H9 (cell line): Measurements from ENCODE around the gene UGT2A2. TPM values are rescaled to one million over a fixed set of nuclear protein-coding genes. Genes with fewer than 3 reads are reported as not detected.

Source experiments
- DNase-seq: peaks from one replicate; pipeline ENCODE4 v3.0.0-alpha.2; 2017
- H2AFZ ChIP-seq: one replicate; pipeline ENCODE4 v1.6.1; 2013; ENCODE audit warnings: mild to moderate bottlenecking, low read length, control low read depth, moderate library complexity
- H2AK5ac ChIP-seq: 2 replicates; pipeline ENCODE4 v1.6.1; 2013; ENCODE audit warnings: low read length, control low read depth, mixed read lengths; ENCODE audit not compliant: insufficient read length
- H2BK120ac ChIP-seq: one replicate; pipeline ENCODE4 v1.6.1; 2013; ENCODE audit warnings: low read depth, mild to moderate bottlenecking, low read length, control low read depth, inconsistent platforms; ENCODE audit not compliant: poor library complexity, severe bottlenecking
- H2BK12ac ChIP-seq: 2 replicates; pipeline ENCODE4 v1.6.1; 2013; ENCODE audit warnings: low read length, control low read depth, mixed read lengths, low read depth; ENCODE audit not compliant: insufficient read length
- H2BK15ac ChIP-seq: 2 replicates; pipeline ENCODE4 v1.6.1; 2013; ENCODE audit warnings: low read depth, low read length, control low read depth
- H2BK20ac ChIP-seq: one replicate; pipeline ENCODE4 v1.6.1; 2013; ENCODE audit warnings: low read depth, mild to moderate bottlenecking, low read length, control low read depth, inconsistent platforms; ENCODE audit not compliant: poor library complexity, severe bottlenecking
- H2BK5ac ChIP-seq: 2 replicates; pipeline ENCODE4 v1.6.1; 2013; ENCODE audit warnings: low read length, control low read depth, mixed read lengths; ENCODE audit not compliant: insufficient read length
- H3K14ac ChIP-seq: 2 replicates; pipeline ENCODE4 v1.6.1; 2013; ENCODE audit warnings: low read length, control low read depth; ENCODE audit not compliant: insufficient read depth
- H3K18ac ChIP-seq: 2 replicates; pipeline ENCODE4 v1.6.1; 2013; ENCODE audit warnings: low read depth, mild to moderate bottlenecking, mixed read lengths, low read length, control low read depth; ENCODE audit not compliant: insufficient read length
- H3K23ac ChIP-seq: 2 replicates; pipeline ENCODE4 v1.6.1; 2013; ENCODE audit warnings: low read length, control low read depth, mixed read lengths, low read depth; ENCODE audit not compliant: insufficient read length
- H3K23me2 ChIP-seq: 2 replicates; pipeline ENCODE4 v1.6.1; 2013; ENCODE audit warnings: low read depth, mild to moderate bottlenecking, mixed read lengths, low read length, control low read depth; ENCODE audit not compliant: insufficient read length, poor library complexity, severe bottlenecking
- H3K27ac ChIP-seq: 2 replicates; pipeline ENCODE4 v1.5.1; 2013; ENCODE audit warnings: low read length, control low read depth, mixed read lengths, low read depth; ENCODE audit not compliant: insufficient read length
- H3K27me3 ChIP-seq: 2 replicates; pipeline ENCODE4 v1.6.1; 2013; ENCODE audit warnings: low read length, control low read depth, inconsistent platforms; ENCODE audit not compliant: insufficient read depth
- H3K4ac ChIP-seq: 2 replicates; pipeline ENCODE4 v1.6.1; 2013; ENCODE audit warnings: low read depth, mild to moderate bottlenecking, control low read depth, inconsistent platforms, low read length, moderate library complexity
- H3K4me1 ChIP-seq: 2 replicates; pipeline ENCODE4 v1.6.1; 2013; ENCODE audit warnings: low read length, control low read depth, inconsistent platforms; ENCODE audit not compliant: insufficient read depth
- H3K4me2 ChIP-seq: 2 replicates; pipeline ENCODE4 v1.6.1; 2013; ENCODE audit warnings: low read length, control low read depth, mixed read lengths; ENCODE audit not compliant: insufficient read length, insufficient read depth
- H3K56ac ChIP-seq: 2 replicates; pipeline ENCODE4 v1.6.1; 2013; ENCODE audit warnings: low read depth, mild to moderate bottlenecking, mixed read lengths, low read length, control low read depth; ENCODE audit not compliant: insufficient read length
- H3K79me1 ChIP-seq: 2 replicates; pipeline ENCODE4 v1.6.1; 2013; ENCODE audit warnings: low read depth, mild to moderate bottlenecking, moderate library complexity, low read length, control low read depth, inconsistent platforms; ENCODE audit not compliant: insufficient read depth, poor library complexity, severe bottlenecking
- H3K79me2 ChIP-seq: 2 replicates; pipeline ENCODE4 v1.6.1; 2013; ENCODE audit warnings: low read length, control low read depth, inconsistent platforms; ENCODE audit not compliant: insufficient read depth
- H3K9ac ChIP-seq: 2 replicates; pipeline ENCODE4 v1.6.1; 2013; ENCODE audit warnings: low read length, control low read depth, mixed read lengths; ENCODE audit not compliant: insufficient read length; ENCODE audit errors: extremely low read depth
- H3K9me3 ChIP-seq: one replicate; pipeline ENCODE4 v1.6.1; 2013; ENCODE audit warnings: low read depth, low read length, inconsistent platforms; ENCODE audit not compliant: control insufficient read depth
- H3T11ph ChIP-seq: one replicate; pipeline ENCODE4 v1.6.1; 2013; ENCODE audit warnings: mild to moderate bottlenecking, low read length, control low read depth, inconsistent platforms
- H4K20me1 ChIP-seq: one replicate; pipeline ENCODE4 v1.6.1; 2013; ENCODE audit not compliant: control insufficient read depth, insufficient read length, insufficient read depth
- H4K5ac ChIP-seq: 2 replicates; pipeline ENCODE4 v1.6.1; 2013; ENCODE audit warnings: low read depth, mild to moderate bottlenecking, mixed read lengths, low read length, control low read depth; ENCODE audit not compliant: insufficient read length
- H4K8ac ChIP-seq: replicated peaks from 2 replicates; pipeline ENCODE4 v1.6.1; 2013; ENCODE audit warnings: low read length, control low read depth, mixed read lengths, low read depth; ENCODE audit not compliant: insufficient read length
- H4K91ac ChIP-seq: 2 replicates; pipeline ENCODE4 v1.6.1; 2013; ENCODE audit warnings: low read depth, mild to moderate bottlenecking, moderate library complexity, mixed read lengths, low read length, control low read depth; ENCODE audit not compliant: insufficient read length
- H3K27ac Mint-ChIP-seq, 3 experiments: 2 replicates in 2 of 3; 3 replicates in 1 of 3; pipeline ENCODE4 v1.8.0; 2020 to 2021; ENCODE audit warnings: mixed read lengths in 3 of 3, mild to moderate bottlenecking in 1 of 3, moderate library complexity in 1 of 3
- H3K27me3 Mint-ChIP-seq: 2 replicates; pipeline ENCODE4 v1.8.0; 2021; ENCODE audit warnings: low read depth, mild to moderate bottlenecking, moderate library complexity, mixed read lengths
- H3K36me3 Mint-ChIP-seq, 3 experiments: 2 replicates in 2 of 3; 3 replicates in 1 of 3; pipeline ENCODE4 v1.8.0; 2020 to 2021; ENCODE audit warnings: low read depth in 3 of 3, mixed read lengths in 3 of 3; ENCODE audit not compliant: insufficient read depth in 1 of 3
- H3K4me1 Mint-ChIP-seq, 2 experiments: 2 replicates each; pipeline ENCODE4 v1.8.0; 2020; ENCODE audit warnings: mixed read lengths in 2 of 2
- H3K4me3 Mint-ChIP-seq, 2 experiments: 2 replicates in 1 of 2; 3 replicates in 1 of 2; pipeline ENCODE4 v1.8.0; 2020 to 2021; ENCODE audit warnings: mild to moderate bottlenecking in 2 of 2, mixed read lengths in 2 of 2, moderate library complexity in 1 of 2
- H3K9me3 Mint-ChIP-seq, 2 experiments: 2 replicates in 1 of 2; 3 replicates in 1 of 2; pipeline ENCODE4 v1.8.0; 2020; ENCODE audit warnings: mild to moderate bottlenecking in 2 of 2, mixed read lengths in 2 of 2, moderate library complexity in 1 of 2
- WGBS: extraction: QIAGEN DNeasy Blood & Tissue Kit; methylation state at CpG from one replicate; pipeline ENCODE4 v1.1.7; 2013; ENCODE audit warnings: missing lambda C conversion rate, low lambda C conversion rate, mixed read lengths; ENCODE audit not compliant: insufficient read length; ENCODE audit errors: extremely low coverage; 5-methylcytosine and 5-hydroxymethylcytosine counted together
- total RNA-seq: library from RNA; stranded (reverse); gene quantifications from 2 replicates; pipeline ENCODE4 v1.2.1, GENCODE V29; 2021
- TF ChIP-seq, protein P1 (sequence below): fragments of 200-600 bp; sonication (generic); conservative IDR thresholded peaks from 3 replicates; pipeline ENCODE4 v1.8.0; 2021; ENCODE audit warnings: antibody characterized with exemption, mild to moderate bottlenecking

UGT2A2 gene
- total RNA-seq, 1 experiment from 2014 or later = not detected

DNA sequence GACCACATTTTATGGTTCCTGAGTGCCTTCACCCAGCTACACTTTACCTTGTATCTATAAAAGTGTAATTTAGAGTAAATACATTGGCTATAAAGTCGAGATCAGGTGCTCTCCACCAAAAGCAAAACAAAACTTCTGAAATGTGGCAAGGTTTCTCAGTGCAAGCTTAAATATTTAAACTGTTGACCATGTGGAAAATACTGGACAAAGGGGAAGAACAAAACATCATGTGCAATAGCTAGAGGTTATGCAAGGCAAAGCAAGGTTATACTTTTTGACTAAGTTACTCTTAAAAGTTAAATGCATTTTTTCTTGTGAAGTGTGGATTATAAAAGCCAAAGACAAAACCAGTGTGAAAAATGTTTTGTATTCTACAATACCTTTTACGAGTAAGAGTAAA is 55.9 kb downstream of the UGT2A2 start:
- H3K9me3 Mint-ChIP-seq = no peaks in the 10 kb centered on the region
- Histone ChIP-seq H2AFZ (no peak overlapping the region), H3K14ac (no peak overlapping the region), H2AK5ac (no peak overlapping the region), H4K20me1 (no peaks in the 10 kb centered on the region), H2BK20ac (no peak overlapping the region), H3K4me2 (no peak overlapping the region), H3K18ac (no peak overlapping the region), H2BK15ac (no peak overlapping the region), H3K79me2 (no peaks in the 10 kb centered on the region), H3T11ph (no peak overlapping the region), H4K5ac (no peak overlapping the region), H2BK12ac (no peak overlapping the region), H3K4me1 (no peaks in the 10 kb centered on the region), H2BK5ac (no peak overlapping the region), H3K4ac (no peak overlapping the region), H3K23me2 (no peaks in the 10 kb centered on the region), H3K9ac (no peak overlapping the region), H3K9me3 (no peaks in the 10 kb centered on the region), H3K56ac (no peak overlapping the region), H3K79me1 (no peaks in the 10 kb centered on the region), H3K23ac (no peak overlapping the region), H4K8ac (no peak overlapping the region), H3K27me3 (no peaks in the 10 kb centered on the region), H3K27ac (no peak overlapping the region), H2BK120ac (no peak overlapping the region), H4K91ac (no peak overlapping the region)
- no peaks in the 10 kb centered on the region for H3K36me3 Mint-ChIP-seq
- TF ChIP-seq, protein P1, sequence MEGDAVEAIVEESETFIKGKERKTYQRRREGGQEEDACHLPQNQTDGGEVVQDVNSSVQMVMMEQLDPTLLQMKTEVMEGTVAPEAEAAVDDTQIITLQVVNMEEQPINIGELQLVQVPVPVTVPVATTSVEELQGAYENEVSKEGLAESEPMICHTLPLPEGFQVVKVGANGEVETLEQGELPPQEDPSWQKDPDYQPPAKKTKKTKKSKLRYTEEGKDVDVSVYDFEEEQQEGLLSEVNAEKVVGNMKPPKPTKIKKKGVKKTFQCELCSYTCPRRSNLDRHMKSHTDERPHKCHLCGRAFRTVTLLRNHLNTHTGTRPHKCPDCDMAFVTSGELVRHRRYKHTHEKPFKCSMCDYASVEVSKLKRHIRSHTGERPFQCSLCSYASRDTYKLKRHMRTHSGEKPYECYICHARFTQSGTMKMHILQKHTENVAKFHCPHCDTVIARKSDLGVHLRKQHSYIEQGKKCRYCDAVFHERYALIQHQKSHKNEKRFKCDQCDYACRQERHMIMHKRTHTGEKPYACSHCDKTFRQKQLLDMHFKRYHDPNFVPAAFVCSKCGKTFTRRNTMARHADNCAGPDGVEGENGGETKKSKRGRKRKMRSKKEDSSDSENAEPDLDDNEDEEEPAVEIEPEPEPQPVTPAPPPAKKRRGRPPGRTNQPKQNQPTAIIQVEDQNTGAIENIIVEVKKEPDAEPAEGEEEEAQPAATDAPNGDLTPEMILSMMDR = no peak
- H3K4me3 Mint-ChIP-seq = no peak overlapping the region
- H3K27me3 Mint-ChIP-seq = no peaks in the 10 kb centered on the region
- no peaks in the 10 kb centered on the region for H3K4me1 Mint-ChIP-seq
- no peak for DNase-seq
- no peak overlapping the region for H3K27ac Mint-ChIP-seq
- no CpG with 5 or more reads among the region's 2 CpGs for WGBS
